ENCODE data around the gene SLF1.

DNA sequence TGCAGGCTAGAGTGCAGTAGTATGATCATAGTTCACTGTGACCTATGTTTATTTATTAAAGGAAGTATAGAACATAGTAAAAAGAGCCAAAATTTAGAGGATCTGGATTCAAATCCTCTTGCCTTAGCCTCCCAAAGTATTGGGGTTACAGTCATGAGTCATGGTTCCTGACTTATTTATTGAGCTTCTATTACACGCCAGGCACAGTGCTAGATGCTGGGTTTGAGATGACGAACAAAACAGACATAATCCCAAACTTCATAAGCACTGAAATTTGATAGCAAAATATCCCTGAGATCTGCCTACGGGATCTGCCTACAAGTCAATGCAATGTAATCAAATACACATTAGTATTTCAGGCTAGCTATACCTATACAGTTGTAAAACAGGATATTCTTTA lies 2.6 kb upstream of the SLF1 start:
- TF ChIP-seq NFRKB (IDR thresholded peaks at IDR 0.05), result no peak
- no peak for TF ChIP-seq LEF1 (IDR thresholded peaks at IDR 0.05; ENCODE audit: borderline replicate concordance)
- no peak for TF ChIP-seq CTBP1 (IDR thresholded peaks at IDR 0.05; ENCODE audit: borderline replicate concordance)
- no peak for TF ChIP-seq ELF4 (IDR thresholded peaks at IDR 0.05)
- no peak for TF ChIP-seq FOXM1 (IDR thresholded peaks at IDR 0.05; ENCODE audit: borderline replicate concordance)
- no peak for TF ChIP-seq FOXA1 (IDR thresholded peaks at IDR 0.05)
- TF ChIP-seq, protein P1, sequence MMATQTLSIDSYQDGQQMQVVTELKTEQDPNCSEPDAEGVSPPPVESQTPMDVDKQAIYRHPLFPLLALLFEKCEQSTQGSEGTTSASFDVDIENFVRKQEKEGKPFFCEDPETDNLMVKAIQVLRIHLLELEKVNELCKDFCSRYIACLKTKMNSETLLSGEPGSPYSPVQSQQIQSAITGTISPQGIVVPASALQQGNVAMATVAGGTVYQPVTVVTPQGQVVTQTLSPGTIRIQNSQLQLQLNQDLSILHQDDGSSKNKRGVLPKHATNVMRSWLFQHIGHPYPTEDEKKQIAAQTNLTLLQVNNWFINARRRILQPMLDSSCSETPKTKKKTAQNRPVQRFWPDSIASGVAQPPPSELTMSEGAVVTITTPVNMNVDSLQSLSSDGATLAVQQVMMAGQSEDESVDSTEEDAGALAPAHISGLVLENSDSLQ (IDR thresholded peaks at IDR 0.05), result no peak
- TF ChIP-seq BHLHE40 (IDR thresholded peaks at IDR 0.05; ENCODE audit: borderline replicate concordance), result no peak
- TF ChIP-seq SP1 (IDR thresholded peaks at IDR 0.05), result no peak
- TF ChIP-seq SUZ12 (IDR thresholded peaks at IDR 0.05), result no peak

All from HEK293T (cell line).